ENCODE results near the gene ASPN.
A peak's percentile ranks its signal among the peaks of the same experiment; 100 is the strongest.

ASPN gene

GRCh38 chr9:92439921-92440750, 42.2 kb downstream of the ASPN start (continued):
- TF ChIP-seq ZNF266 (tag by site-specific recombination; IDR thresholded peaks at IDR 0.05; ENCODE audit: low read depth) (peak; percentile 62; the same call in 1 of the 2 replicates), ZNF664 (tag by site-specific recombination; IDR thresholded peaks at IDR 0.05) (peak; percentile 50; the same call in 1 of the 2 replicates), ZNF354C (tag by site-specific recombination; IDR thresholded peaks at IDR 0.05; ENCODE audit: borderline replicate concordance, low read depth) (0 out of 2 replicates have a peak, but pooled peaks have one; percentile 18), ZXDB (tag by site-specific recombination; IDR thresholded peaks at IDR 0.05) (0 out of 2 replicates have a peak, but pooled peaks have one; percentile 34)

- TF ChIP-seq ZFHX2 (tag by site-specific recombination; conservative IDR thresholded peaks at IDR 0.05) (no peak), ZNF654 (tag by site-specific recombination; IDR thresholded peaks at IDR 0.05; ENCODE audit: low read depth) (peak; percentile 24)
- CTCF ChIA-PET = interaction anchor here (0.6 to 2.7 kb wide), 11 partner anchors 10 to 300 kb away, joined by 3 to 15 read pairs (median 4); partner anchors contain the start of gene CENPP
- Histone ChIP-seq H3K36me3 (ENCODE audit: control insufficient read depth in 2 of 2, insufficient read depth in 1 of 2, low read length in 2 of 2) (no peaks in the 10 kb centered on the region), H3K9me3 (ENCODE audit: control insufficient read depth, insufficient read depth, low read depth, low read length) (no peaks in the 10 kb centered on the region), H3K4me1 (ENCODE audit: control insufficient read depth, insufficient read depth, low read length) (no peaks in the 10 kb centered on the region), H3K4me3 (ENCODE audit: low read depth, low read length) (no peak overlapping the region), H3K27ac (ENCODE audit: extremely low read depth, low read depth, low read length) (no peak overlapping the region)
- POLR2A ChIA-PET = no interaction called here
Measured at GRCh38 chr9:92438900-92439526, 43.3 kb downstream of the ASPN start.

GRCh38 chr9:92435263-92435662, 47.0 kb downstream of the ASPN start:
- Histone ChIP-seq H3K36me3 (ENCODE audit: control insufficient read depth in 2 of 2, insufficient read depth in 1 of 2, low read length in 2 of 2) (no peaks in the 10 kb centered on the region; a peak in 1 of 3 replicates), H3K4me3 (ENCODE audit: low read depth, low read length) (no peak overlapping the region), H3K4me1 (ENCODE audit: control insufficient read depth, insufficient read depth, low read length) (no peaks in the 10 kb centered on the region), H3K9me3 (ENCODE audit: control insufficient read depth, insufficient read depth, low read depth, low read length) (no peaks in the 10 kb centered on the region), H3K27ac (ENCODE audit: extremely low read depth, low read depth, low read length) (no peak overlapping the region)
- TF ChIP-seq ZNF561 (tag by site-specific recombination; IDR thresholded peaks at IDR 0.05; ENCODE audit: borderline replicate concordance) (no peak), ZNF529 (tag by site-specific recombination; IDR thresholded peaks at IDR 0.05; ENCODE audit: insufficient replicate concordance) (peak; percentile 68)
- POLR2A ChIA-PET = no interaction called here
- CTCF ChIA-PET = no interaction called here

GRCh38 chr9:92432972-92433548, 49.2 kb downstream of the ASPN start:
- Histone ChIP-seq H3K4me1 (ENCODE audit: control insufficient read depth, insufficient read depth, low read length) (no peaks in the 10 kb centered on the region), H3K9me3 (ENCODE audit: control insufficient read depth, insufficient read depth, low read depth, low read length) (no peaks in the 10 kb centered on the region), H3K36me3 (ENCODE audit: control insufficient read depth in 2 of 2, insufficient read depth in 1 of 2, low read length in 2 of 2) (no peaks in the 10 kb centered on the region; a peak in 1 of 3 replicates), H3K27ac (ENCODE audit: extremely low read depth, low read depth, low read length) (no peak overlapping the region), H3K4me3 (ENCODE audit: low read depth, low read length) (no peak overlapping the region)
- ChIA-PET CTCF (no interaction called here), POLR2A (no interaction called here)
- no peak for TF ChIP-seq ZNF248 (tag by site-specific recombination; IDR thresholded peaks at IDR 0.05)
- TF ChIP-seq ZNF350 (tag by site-specific recombination; IDR thresholded peaks at IDR 0.05) = no peak
- no peak for TF ChIP-seq ZNF239 (tag by site-specific recombination; IDR thresholded peaks at IDR 0.05)
- no peak for TF ChIP-seq SP7 (tag by site-specific recombination; IDR thresholded peaks at IDR 0.05)
- TF ChIP-seq ZNF747 (tag by site-specific recombination; IDR thresholded peaks at IDR 0.05) = no peak
- TF ChIP-seq SALL2 (tag by site-specific recombination; IDR thresholded peaks at IDR 0.05; ENCODE audit: borderline replicate concordance) = no peak
- TF ChIP-seq ZNF223 (tag by site-specific recombination; IDR thresholded peaks at IDR 0.05) = no peak
- TF ChIP-seq HOXC10 (CRISPR knock-in tag; IDR thresholded peaks at IDR 0.05) = no peak
- no peak for TF ChIP-seq ZNF654 (tag by site-specific recombination; IDR thresholded peaks at IDR 0.05; ENCODE audit: low read depth)
- no peak for TF ChIP-seq ZNF837 (tag by site-specific recombination; IDR thresholded peaks at IDR 0.05)
- TF ChIP-seq ZNF280C (tag by site-specific recombination; IDR thresholded peaks at IDR 0.05) = no peak
- TF ChIP-seq ZNF146 (tag by site-specific recombination; IDR thresholded peaks at IDR 0.05) = no peak
- TF ChIP-seq ZNF548 (tag by site-specific recombination; IDR thresholded peaks at IDR 0.05) = no peak
- no peak for TF ChIP-seq ZNF148 (tag by site-specific recombination; IDR thresholded peaks at IDR 0.05; ENCODE audit: borderline replicate concordance)
- no peak for TF ChIP-seq GLIS2 (tag by site-specific recombination; IDR thresholded peaks at IDR 0.05)
- TF ChIP-seq ZNF544 (tag by site-specific recombination; IDR thresholded peaks at IDR 0.05) = no peak
